Measurements from ENCODE around the gene VSIG4. TPM values are rescaled to one million over a fixed set of nuclear protein-coding genes. Genes with fewer than 3 reads are reported as not detected.

VSIG4 gene
- total RNA-seq, 2 donors from 2014 or later, result 14.8 to 38.9 TPM

- no peak overlapping the region for H3K27ac ChIP-seq
- no peaks in the 10 kb centered on the region for H3K4me1 ChIP-seq
- no peaks in the 10 kb centered on the region for H3K9me3 ChIP-seq
- intact Hi-C loops (cut with DNase I), result no loop called here
- no peak for DNase-seq
- no peak for ATAC-seq
- H3K36me3 ChIP-seq (replicated peaks in 1 of 2; ENCODE audit: insufficient read depth in 1 of 2, low read depth in 2 of 2), result no peaks in the 10 kb centered on the region
- no peak for TF ChIP-seq POLR2A (IDR thresholded peaks at IDR 0.05)
- TF ChIP-seq CTCF (IDR thresholded peaks at IDR 0.05), result no peak
- no peak overlapping the region for H3K4me3 ChIP-seq
- WGBS, 2 donors, result 22 to 56% methylated on average over 3 of the region's 3 CpGs
- no peaks in the 10 kb centered on the region for H3K27me3 ChIP-seq
These were observed 31.4 kb downstream of the VSIG4 start for GRCh38 chrX:66008328-66008970.

GRCh38 chrX:66007851-66008250, 32.0 kb downstream of the VSIG4 start:
- ATAC-seq (no peak), DNase-seq (no peak)
- intact Hi-C loops (cut with DNase I), result no loop called here
- TF ChIP-seq CTCF (IDR thresholded peaks at IDR 0.05) (no peak), POLR2A (IDR thresholded peaks at IDR 0.05) (no peak)
- Histone ChIP-seq H3K27me3 (no peaks in the 10 kb centered on the region), H3K4me3 (no peak overlapping the region), H3K9me3 (no peaks in the 10 kb centered on the region), H3K4me1 (no peaks in the 10 kb centered on the region), H3K36me3 (replicated peaks in 1 of 2; ENCODE audit: insufficient read depth in 1 of 2, low read depth in 2 of 2) (no peaks in the 10 kb centered on the region), H3K27ac (no peak overlapping the region)

- H3K27me3 ChIP-seq, result no peaks in the 10 kb centered on the region
- TF ChIP-seq POLR2A (IDR thresholded peaks at IDR 0.05) (no peak), CTCF (IDR thresholded peaks at IDR 0.05) (no peak)
- 37 to 49% methylated on average over 4 of the region's 4 CpGs for WGBS, 2 donors
- no peak overlapping the region for H3K27ac ChIP-seq
- no peaks in the 10 kb centered on the region for H3K36me3 ChIP-seq (replicated peaks in 1 of 2; ENCODE audit: insufficient read depth in 1 of 2, low read depth in 2 of 2)
- H3K9me3 ChIP-seq, result no peaks in the 10 kb centered on the region
- intact Hi-C loops (cut with DNase I), result no loop called here
- no peaks in the 10 kb centered on the region for H3K4me1 ChIP-seq
- H3K4me3 ChIP-seq, result no peak overlapping the region
- no peak for DNase-seq
- no peak for ATAC-seq
These were observed 33.9 kb downstream of the VSIG4 start for GRCh38 chrX:66005830-66006449.

- no peak for TF ChIP-seq CTCF (IDR thresholded peaks at IDR 0.05)
- no peak for TF ChIP-seq POLR2A (IDR thresholded peaks at IDR 0.05)
- no peaks in the 10 kb centered on the region for H3K27me3 ChIP-seq
- H3K4me3 ChIP-seq, result no peak overlapping the region
- ATAC-seq (no peak), DNase-seq (no peak)
- H3K27ac ChIP-seq, result no peak overlapping the region
- H3K36me3 ChIP-seq (replicated peaks in 1 of 2; ENCODE audit: insufficient read depth in 1 of 2, low read depth in 2 of 2), result no peaks in the 10 kb centered on the region
- H3K4me1 ChIP-seq, result no peaks in the 10 kb centered on the region
- intact Hi-C loops (cut with DNase I), result no loop called here
- no peaks in the 10 kb centered on the region for H3K9me3 ChIP-seq
- 73 to 77% methylated on average over 1 of the region's 1 CpG for WGBS, 2 donors
These were observed 34.7 kb downstream of the VSIG4 start for GRCh38 chrX:66004928-66005829.

All from body of pancreas (tissue), 4 donors.